ENCODE data around the gene BCS1L.

Gene BCS1L, protein sequence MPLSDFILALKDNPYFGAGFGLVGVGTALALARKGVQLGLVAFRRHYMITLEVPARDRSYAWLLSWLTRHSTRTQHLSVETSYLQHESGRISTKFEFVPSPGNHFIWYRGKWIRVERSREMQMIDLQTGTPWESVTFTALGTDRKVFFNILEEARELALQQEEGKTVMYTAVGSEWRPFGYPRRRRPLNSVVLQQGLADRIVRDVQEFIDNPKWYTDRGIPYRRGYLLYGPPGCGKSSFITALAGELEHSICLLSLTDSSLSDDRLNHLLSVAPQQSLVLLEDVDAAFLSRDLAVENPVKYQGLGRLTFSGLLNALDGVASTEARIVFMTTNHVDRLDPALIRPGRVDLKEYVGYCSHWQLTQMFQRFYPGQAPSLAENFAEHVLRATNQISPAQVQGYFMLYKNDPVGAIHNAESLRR

DNA sequence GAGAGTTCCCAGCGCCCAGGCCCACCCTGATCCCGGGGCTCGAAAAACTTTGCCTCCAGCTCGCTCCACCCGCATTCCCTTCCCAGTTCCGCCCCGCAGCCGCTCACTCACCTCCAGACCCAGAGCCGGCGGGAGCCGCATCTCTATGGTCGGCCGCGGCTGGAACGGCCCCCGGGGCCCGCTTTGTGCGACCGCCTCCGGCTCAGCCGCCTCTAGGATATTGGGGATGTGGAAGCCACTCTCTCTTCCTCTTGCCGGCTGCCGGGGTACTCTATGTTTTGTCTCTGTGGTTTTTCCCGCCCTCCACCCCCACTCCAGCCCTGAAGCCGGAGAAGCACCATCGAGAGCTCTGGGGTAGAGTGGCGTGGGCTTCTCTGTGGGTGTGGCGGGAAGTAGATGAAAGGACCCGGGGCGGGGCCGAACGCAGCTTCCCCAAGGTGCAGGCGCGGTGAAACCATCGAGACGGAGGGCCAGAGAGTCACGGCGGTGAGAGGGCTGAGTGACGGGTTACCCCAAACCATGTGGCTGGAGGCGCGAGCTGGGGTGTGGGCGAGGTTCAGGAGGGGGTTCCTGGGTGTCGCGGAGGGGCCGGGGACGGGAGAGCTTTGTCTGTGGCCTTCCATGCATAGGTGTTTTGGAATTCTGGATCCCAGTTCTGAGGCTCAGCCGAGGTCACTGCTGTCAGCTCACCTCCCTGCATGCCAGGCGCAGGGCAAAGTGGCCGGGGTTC, at the start of gene BCS1L, which contains the start of gene ZNF142:
Gene BCS1L, plus strand, starts transcription at position 426 of the 730 bp plus-strand sequence. CDS start 1,305 bp downstream, outside the sequence.
Gene ZNF142, minus strand, starts transcription at position 366 of the 730 bp plus-strand sequence. CDS start 3,194 bp downstream, outside the sequence.
- DNase-seq, result peak; percentile 86

DNA sequence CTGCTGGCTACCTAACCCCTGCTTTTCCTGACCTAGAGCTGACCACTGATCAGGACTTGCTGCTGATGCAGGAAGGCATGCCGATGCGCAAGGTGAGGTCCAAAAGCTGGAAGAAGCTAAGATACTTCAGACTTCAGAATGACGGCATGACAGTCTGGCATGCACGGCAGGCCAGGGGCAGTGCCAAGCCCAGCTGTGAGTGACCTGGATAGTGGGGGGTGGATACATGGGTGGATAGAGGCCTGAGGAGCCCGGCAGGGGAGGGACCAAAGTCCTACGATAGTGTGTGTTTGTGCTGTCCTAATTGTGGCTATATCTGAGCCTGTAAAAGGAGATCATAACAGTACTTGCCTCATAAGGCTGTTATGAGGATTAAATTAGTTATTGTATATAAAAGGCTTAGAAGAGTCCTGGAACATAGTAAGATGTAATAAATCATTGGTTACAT, 43.6 kb upstream of the BCS1L start:
- no peak for DNase-seq

GRCh38 chr2:218618102-218618860, 41.2 kb upstream of the BCS1L start:
- DNase-seq, result no peak

DNA sequence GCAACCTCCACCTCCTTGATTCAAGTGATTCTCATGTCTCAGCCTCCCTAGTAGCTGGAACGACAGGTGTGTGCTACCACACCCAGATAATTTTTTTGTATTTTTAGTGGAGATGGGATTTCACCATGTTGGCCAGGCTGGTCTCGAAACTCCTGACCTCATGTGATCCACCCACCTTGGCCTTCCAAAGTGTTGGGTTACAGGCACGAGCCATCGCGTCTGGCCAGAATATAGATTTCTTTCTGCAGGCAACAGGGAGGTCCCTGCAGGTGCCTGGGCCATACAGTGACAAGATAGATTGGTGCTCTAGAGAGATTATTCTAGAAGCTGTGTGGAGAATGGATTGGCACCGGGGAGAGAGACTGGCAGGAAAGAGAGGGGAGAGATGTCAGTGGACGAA, 38.5 kb upstream of the BCS1L start:
- no peak for DNase-seq

DNA sequence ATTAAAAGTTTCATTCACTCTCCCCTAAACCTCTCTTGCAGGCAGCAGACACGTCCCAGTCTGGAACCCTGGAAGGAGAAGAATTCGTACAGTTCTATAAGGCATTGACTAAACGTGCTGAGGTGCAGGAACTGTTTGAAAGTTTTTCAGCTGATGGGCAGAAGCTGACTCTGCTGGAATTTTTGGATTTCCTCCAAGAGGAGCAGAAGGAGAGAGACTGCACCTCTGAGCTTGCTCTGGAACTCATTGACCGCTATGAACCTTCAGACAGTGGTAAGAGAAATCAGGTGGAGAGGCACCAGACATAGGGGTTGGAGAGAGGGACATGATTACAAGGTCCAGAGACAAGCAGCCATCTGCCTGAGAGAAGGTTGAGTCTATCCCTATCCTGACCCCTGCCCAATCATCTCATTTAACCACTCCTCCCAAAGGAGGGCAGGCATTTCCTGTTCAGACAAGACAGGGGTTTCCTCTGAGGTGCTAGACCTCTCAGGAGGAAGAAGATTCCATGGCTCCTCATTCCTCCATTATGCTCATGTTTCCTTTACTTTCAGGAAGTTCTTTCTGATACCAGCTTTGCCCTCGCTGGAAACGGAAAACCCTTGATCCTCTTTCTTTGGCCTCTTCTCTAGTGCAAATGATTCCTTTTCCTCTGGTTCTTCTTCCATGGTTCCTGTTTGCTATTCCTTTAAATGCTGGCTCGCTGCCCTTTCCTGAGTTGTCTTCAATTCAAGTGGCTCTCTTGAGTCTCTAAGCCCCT, 36.7 kb upstream of the BCS1L start:
- DNase-seq, result peak; percentile 35

- DNase-seq, result no peak
Observed at GRCh38 chr2:218623366-218623705, 36.1 kb upstream of the BCS1L start.

GRCh38 chr2:218626369-218626768, 33.1 kb upstream of the BCS1L start:
- DNase-seq, result no peak

DNA sequence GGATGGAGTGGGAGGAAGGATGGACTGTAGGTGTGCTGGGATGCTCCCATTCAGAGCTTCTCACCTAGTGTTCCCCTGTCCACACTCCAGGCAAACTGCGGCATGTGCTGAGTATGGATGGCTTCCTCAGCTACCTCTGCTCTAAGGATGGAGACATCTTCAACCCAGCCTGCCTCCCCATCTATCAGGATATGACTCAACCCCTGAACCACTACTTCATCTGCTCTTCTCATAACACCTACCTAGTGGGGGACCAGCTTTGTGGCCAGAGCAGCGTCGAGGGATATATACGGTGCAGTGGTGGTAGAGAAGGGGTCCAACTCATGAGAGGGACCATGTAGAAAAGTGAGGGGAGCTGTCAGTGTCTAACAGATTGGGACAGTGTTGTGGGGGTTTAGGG, 31.5 kb upstream of the BCS1L start:
- no peak for DNase-seq

DNA sequence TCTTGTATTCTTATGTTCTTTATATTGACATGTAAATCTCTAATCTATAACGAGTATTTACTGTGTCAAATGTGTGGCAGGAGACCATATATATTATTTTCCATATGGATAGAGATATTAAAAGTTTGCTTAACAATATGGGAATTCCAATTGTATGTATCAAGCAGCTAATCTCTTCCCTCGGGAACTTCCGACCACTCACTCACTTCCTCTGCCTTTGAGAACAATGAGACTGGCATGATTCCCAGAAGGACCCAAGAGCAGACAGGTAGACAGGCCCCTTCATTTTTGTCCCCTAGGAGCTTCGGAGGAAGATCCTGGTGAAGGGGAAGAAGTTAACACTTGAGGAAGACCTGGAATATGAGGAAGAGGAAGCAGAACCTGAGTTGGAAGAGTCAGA, 27.6 kb upstream of the BCS1L start:
- peak; percentile 48 for DNase-seq

GRCh38 chr2:218635719-218636118, 23.8 kb upstream of the BCS1L start:
- DNase-seq, result no peak

DNA sequence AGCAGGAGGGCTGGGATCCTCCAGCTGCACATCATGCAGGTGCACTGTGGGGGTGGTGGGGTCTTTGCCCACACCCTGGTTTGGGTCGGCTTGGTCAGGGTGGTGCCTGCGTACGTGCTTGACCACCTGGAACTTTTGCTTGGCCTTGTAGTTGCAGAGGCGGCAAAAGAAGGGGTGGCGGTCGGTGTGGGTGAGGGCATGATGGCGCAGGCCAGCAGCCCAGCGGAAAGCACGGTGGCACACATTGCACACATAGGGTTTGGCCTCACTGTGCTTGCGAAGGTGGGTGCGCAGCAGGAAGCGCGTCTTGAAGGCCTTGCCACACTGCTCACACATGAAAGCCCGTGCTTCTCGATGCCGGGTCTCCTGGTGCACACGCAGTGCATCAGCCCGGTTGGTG, 21.1 kb upstream of the BCS1L start:
- DNase-seq, result no peak

GRCh38 chr2:218642121-218642656, 17.3 kb upstream of the BCS1L start:
- no peak for DNase-seq

GRCh38 chr2:218642786-218643185, 16.7 kb upstream of the BCS1L start:
- DNase-seq, result no peak

DNA sequence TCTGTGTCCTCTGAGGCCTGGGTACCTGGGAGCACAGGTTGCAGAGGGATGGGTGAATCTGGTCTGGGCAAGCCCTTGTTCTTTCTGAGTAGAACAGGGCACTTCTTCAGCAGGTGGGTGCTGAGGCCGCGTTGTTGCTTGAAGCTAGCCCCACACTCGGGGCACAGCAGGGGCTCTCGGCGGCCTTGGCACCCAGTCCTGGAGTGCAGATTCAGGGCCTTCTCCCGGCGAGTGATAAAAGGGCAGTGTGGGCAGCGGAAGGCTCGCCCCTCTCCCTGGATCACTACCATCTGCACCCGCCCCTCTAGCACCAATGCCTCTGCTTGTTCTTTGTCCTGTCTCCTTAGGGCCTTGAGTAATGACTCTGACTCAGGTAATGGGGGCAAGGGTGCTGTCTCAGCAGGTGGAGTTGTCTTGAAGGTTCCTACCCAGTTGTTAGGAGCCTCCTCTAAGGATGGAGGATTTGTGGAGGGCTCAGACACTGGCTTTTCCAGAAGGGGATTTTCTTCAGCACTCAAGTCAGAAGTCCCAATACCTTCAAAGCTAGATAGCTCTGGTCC, 15.7 kb upstream of the BCS1L start:
- no peak for DNase-seq

GRCh38 chr2:218644721-218645120, 14.8 kb upstream of the BCS1L start:
- no peak for DNase-seq

DNA sequence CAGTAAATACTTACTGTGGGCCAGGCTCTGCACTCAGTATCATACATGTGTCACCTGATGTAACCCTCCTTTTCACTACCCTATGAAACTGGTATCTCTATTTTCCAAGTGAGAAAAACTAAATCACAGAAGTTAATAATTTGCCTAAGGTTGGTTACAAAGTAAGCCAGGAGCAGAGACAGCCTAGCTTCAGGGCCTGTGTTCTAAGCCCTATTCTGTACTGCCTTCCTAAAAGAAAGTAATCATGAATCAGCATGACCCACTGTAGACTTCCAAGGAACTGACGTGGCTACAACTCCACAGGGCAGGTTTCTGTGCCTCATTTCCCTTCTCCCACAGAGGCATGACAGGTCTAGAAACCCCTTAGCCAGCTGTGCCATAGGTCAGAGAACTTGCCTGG, 14.4 kb upstream of the BCS1L start:
- DNase-seq, result peak; percentile 6

DNA sequence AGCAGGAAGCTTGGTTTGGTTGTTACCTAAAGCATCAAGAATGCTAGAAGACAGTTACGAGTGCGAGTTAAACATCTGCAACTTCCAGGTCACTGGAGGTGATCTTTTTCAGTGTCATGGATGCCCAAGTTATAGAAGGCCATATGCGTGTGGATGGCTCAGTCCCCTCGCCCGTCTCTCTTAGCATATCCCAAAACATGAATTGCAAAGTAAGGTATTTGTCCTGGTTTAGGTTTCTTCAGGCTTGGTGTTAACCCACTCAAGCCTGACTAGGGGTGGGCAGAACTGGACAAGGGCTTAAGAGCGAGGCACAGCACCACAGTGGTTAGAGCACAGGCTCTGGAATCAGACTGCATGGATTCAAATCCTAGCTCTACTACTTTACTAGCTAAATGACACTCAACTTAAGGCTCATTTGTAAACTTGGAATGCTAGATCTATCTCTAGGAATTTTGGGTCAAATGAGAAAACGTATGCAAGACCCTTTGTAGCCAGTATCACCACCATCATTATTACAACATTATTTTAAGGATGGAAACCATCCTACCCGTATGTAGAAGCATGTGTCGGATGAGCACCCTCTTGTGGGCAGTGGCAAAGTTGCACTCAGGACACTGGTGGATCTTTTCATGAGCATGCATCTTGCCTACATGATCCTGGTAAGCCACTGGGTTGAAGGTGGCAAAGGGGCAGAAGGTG, 11.2 kb upstream of the BCS1L start:
- DNase-seq, result peak; percentile 47

DNA sequence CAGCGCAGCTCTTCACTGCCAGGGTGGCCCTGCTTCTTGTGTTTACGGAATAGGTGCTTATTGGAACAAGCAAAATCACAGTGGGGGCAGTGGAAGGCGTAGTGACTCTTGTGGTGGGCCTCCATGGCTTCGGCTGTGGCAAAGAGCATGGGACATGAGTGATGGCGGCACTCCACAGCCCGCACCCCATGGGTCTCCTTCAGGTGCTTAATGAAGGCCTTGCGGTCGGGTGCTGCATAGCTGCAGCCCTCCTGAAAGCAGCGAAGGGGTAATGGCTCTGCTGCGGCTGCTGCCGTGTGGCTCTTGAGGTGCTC, 10.7 kb upstream of the BCS1L start:
- DNase-seq, result no peak

DNA sequence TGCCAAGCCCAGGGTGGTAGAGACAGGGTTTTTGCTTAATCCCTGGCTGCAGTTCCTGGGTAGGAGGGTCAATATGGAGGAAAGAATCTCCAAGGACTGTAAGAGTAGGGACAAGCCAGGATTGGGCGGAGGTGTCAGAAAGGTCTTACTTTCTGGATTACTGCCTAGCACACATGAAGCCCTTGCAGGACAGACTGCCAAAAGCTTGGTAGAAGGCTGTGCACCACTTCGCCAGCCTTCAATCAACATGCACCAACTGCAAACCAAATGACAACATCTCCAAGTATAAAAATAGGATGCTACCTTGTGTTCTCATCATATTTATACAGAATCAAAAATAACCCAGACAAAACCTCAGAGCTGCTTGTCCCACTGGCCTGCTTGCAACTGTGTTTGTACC, 3.7 kb upstream of the BCS1L start:
- no peak for DNase-seq

DNA sequence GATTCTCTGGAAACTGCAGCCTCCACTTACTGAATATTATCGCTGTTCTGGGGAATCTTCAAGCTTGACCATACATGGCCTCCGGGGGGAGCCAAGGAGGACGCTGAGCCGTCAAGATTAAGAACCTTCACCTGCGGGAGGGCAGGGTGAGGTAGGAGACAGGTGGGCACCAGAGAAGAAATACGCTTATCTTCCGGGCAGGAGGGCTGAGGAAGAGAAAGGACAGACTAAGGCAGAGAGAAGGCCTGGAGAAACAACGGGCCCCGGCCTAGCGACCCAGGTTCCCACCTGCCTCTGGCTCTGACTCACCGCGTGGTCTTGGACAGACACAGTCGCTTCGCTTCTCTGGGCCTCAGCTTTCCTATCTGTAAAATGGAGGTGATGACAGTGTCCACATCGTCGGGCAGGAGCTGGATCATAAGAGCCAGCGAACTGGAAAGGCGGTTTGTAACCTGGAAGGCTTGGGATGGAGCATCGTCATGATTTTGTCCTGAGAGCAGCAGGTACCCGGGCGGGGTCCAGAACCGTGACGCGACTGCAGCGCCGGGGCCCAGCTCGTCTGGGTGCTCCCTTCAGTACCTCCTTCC, 719 bp upstream of the BCS1L start:
- DNase-seq, result peak; percentile 35

DNA sequence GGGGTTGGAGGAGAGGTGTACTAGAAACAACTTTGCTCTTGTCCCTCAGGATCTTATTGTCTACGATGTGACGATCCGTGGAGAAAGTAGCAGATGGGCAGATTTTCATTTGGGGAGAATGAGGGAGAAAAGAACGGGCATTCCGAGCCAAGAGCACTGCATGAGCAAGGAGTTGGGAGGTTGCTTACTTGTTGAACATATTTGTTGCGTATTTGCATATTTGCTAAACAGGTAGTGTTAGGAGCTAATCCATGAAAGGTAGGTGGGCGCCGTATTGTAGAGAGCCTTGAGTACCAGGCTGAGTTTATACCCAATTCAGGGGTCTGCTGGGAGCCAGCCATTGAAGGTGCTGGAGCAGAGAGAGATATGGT, 490 bp downstream of the BCS1L start:
- DNase-seq, result no peak
